Gastroesophageal sphincter (tissue), 4 donors: ENCODE data around the gene RXFP1. TPM values are rescaled to one million over a fixed set of nuclear protein-coding genes. Genes with fewer than 3 reads are reported as not detected.

Experiments used
- ATAC-seq: fragments of 150-250 bp; one replicate; pipeline ENCODE4 v1.9.1; 2016; ENCODE audit warnings: mild to moderate bottlenecking, moderate library complexity
- H3K27ac ChIP-seq, 4 donors: fragments of 200-600 bp; sonication (generic) in 3 of 4; 1 replicate in 3 of 4; 2 replicates in 1 of 4; pipeline ENCODE4 v1.5.1; 2016 to 2019
- H3K27me3 ChIP-seq: fragments of 200-600 bp; sonication (generic); one replicate; pipeline ENCODE4 v1.5.1; 2019
- H3K36me3 ChIP-seq, 2 donors: fragments of 200-600 bp; sonication (generic); one replicate each; pipeline ENCODE4 v1.5.1; 2019; ENCODE audit warnings: control low read depth in 1 of 2
- H3K4me1 ChIP-seq, 3 donors: fragments of 200-600 bp; sonication (generic); 1 replicate in 2 of 3; 2 replicates in 1 of 3; pipeline ENCODE4 v1.5.1; 2016 to 2019; ENCODE audit warnings: control low read depth in 2 of 3
- H3K4me3 ChIP-seq, 2 donors: fragments of 200-600 bp; sonication (generic); one replicate each; pipeline ENCODE4 v1.5.1; 2019; ENCODE audit warnings: mild to moderate bottlenecking in 1 of 2, moderate library complexity in 1 of 2
- H3K9me3 ChIP-seq, 3 donors: fragments of 200-600 bp; sonication (generic); one replicate each; pipeline ENCODE4 v1.5.1; 2017 to 2019; ENCODE audit warnings: control low read depth in 2 of 3
- EP300 ChIP-seq: sonication (generic); formaldehyde crosslinking; IDR thresholded peaks from one replicate; pipeline ENCODE4 v1.6.1; 2017; ENCODE audit warnings: antibody characterized with exemption, mild to moderate bottlenecking
- POLR2A ChIP-seq, 2 donors: fragments of 450-650 bp; IDR thresholded peaks; one replicate each; pipeline ENCODE4 v1.6.1; 2017; ENCODE audit warnings: antibody characterized with exemption in 2 of 2, mild to moderate bottlenecking in 2 of 2, moderate library complexity in 1 of 2
- POLR2AphosphoS5 ChIP-seq: sonication (generic); formaldehyde crosslinking; IDR thresholded peaks from one replicate; pipeline ENCODE4 v1.6.1; 2017; ENCODE audit warnings: antibody characterized with exemption
- WGBS, 2 donors: methylation state at CpG; one replicate each; pipeline ENCODE4 v1.1.5; 2018; ENCODE audit warnings: low coverage in 1 of 2; 5-methylcytosine and 5-hydroxymethylcytosine counted together
- total RNA-seq, 4 donors: library from RNA; depleted of rRNA; stranded (reverse); fragments of >200 nt; gene quantifications; one replicate each; pipeline ENCODE4 v1.1.0, GENCODE V29; 2016
- TF ChIP-seq, protein P1 (sequence below), 4 experiments: fragments of 200-600 bp in 2 of 4; fragments of 450-650 bp in 2 of 4; sonication (generic) in 1 of 4; IDR thresholded peaks; one replicate each; pipeline ENCODE4 v1.5.1; 2017 to 2019; ENCODE audit warnings: antibody characterized with exemption in 4 of 4, mild to moderate bottlenecking in 2 of 4, moderate library complexity in 2 of 4

The RXFP1 gene
- total RNA-seq, 4 donors from 2014 or later, result not detected

GRCh38 chr4:158538911-158539310, 17.2 kb downstream of the RXFP1 start:
- Histone ChIP-seq H3K4me1 (no peaks in the 10 kb centered on the region), H3K9me3 (no peaks in the 10 kb centered on the region), H3K27me3 (no peaks in the 10 kb centered on the region), H3K36me3 (no peaks in the 10 kb centered on the region), H3K4me3 (no peak overlapping the region), H3K27ac (no peak overlapping the region)
- WGBS, 2 donors, result 43 to 65% methylated on average over 1 to 4 of the region's 4 CpGs
- TF ChIP-seq POLR2AphosphoS5 (no peak), POLR2A (IDR thresholded peaks at IDR 0.05) (no peak), EP300 (no peak)
- TF ChIP-seq, protein P1, sequence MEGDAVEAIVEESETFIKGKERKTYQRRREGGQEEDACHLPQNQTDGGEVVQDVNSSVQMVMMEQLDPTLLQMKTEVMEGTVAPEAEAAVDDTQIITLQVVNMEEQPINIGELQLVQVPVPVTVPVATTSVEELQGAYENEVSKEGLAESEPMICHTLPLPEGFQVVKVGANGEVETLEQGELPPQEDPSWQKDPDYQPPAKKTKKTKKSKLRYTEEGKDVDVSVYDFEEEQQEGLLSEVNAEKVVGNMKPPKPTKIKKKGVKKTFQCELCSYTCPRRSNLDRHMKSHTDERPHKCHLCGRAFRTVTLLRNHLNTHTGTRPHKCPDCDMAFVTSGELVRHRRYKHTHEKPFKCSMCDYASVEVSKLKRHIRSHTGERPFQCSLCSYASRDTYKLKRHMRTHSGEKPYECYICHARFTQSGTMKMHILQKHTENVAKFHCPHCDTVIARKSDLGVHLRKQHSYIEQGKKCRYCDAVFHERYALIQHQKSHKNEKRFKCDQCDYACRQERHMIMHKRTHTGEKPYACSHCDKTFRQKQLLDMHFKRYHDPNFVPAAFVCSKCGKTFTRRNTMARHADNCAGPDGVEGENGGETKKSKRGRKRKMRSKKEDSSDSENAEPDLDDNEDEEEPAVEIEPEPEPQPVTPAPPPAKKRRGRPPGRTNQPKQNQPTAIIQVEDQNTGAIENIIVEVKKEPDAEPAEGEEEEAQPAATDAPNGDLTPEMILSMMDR (IDR thresholded peaks at IDR 0.05), result no peak
- ATAC-seq, result no peak

GRCh38 chr4:158540125-158540907, 18.6 kb downstream of the RXFP1 start:
- no peaks in the 10 kb centered on the region for H3K4me1 ChIP-seq
- H3K27me3 ChIP-seq, result no peaks in the 10 kb centered on the region
- H3K4me3 ChIP-seq, result no peak overlapping the region
- no peak overlapping the region for H3K27ac ChIP-seq
- H3K9me3 ChIP-seq, result no peaks in the 10 kb centered on the region
- no peak for TF ChIP-seq POLR2AphosphoS5
- no peak for TF ChIP-seq POLR2A (IDR thresholded peaks at IDR 0.05)
- TF ChIP-seq EP300, result no peak
- TF ChIP-seq, protein P1 (IDR thresholded peaks at IDR 0.05), result no peak
- H3K36me3 ChIP-seq, result no peaks in the 10 kb centered on the region
- 80 to 86% methylated on average over 7 to 8 of the region's 9 CpGs for WGBS, 2 donors
- ATAC-seq, result no peak

GRCh38 chr4:158541506-158541905, 19.8 kb downstream of the RXFP1 start:
- ATAC-seq, result no peak
- no peak overlapping the region for H3K4me3 ChIP-seq
- H3K4me1 ChIP-seq, result no peaks in the 10 kb centered on the region
- H3K27me3 ChIP-seq, result no peaks in the 10 kb centered on the region
- H3K9me3 ChIP-seq, result no peaks in the 10 kb centered on the region
- no peaks in the 10 kb centered on the region for H3K36me3 ChIP-seq
- TF ChIP-seq, protein P1 (IDR thresholded peaks at IDR 0.05), result no peak
- no peak for TF ChIP-seq POLR2A (IDR thresholded peaks at IDR 0.05)
- no peak for TF ChIP-seq EP300
- TF ChIP-seq POLR2AphosphoS5, result no peak
- 85 to 87% methylated on average over 5 of the region's 5 CpGs for WGBS, 2 donors
- H3K27ac ChIP-seq, result no peak overlapping the region

DNA sequence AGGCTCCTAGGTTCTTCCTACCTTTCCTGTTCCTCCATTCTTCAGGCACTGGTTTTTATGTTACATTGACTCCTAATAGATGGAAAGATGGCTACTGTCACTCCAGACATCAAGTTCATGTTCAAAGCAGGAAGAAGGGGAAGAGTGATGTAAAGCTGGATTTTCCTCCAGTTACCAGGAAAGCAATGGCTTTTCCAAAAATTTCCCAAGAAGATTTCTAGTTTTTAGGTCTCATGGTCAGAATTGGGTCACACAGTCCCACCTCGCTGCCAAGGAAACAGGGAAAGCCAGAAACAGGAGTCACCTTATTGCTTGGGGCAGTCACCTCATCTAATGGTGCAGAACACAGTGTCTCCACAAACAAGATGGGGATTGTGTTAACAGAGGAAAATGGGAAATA, 21.5 kb downstream of the RXFP1 start:
- Histone ChIP-seq H3K4me3 (no peak overlapping the region), H3K4me1 (no peaks in the 10 kb centered on the region), H3K9me3 (no peaks in the 10 kb centered on the region), H3K27ac (no peak overlapping the region), H3K27me3 (no peaks in the 10 kb centered on the region), H3K36me3 (no peaks in the 10 kb centered on the region)
- TF ChIP-seq POLR2AphosphoS5, result no peak
- TF ChIP-seq EP300, result no peak
- TF ChIP-seq, protein P1 (IDR thresholded peaks at IDR 0.05), result no peak
- TF ChIP-seq POLR2A (IDR thresholded peaks at IDR 0.05), result no peak
- no peak for ATAC-seq
- 80 to 100% methylated on average over 1 of the region's 1 CpG for WGBS, 2 donors

DNA sequence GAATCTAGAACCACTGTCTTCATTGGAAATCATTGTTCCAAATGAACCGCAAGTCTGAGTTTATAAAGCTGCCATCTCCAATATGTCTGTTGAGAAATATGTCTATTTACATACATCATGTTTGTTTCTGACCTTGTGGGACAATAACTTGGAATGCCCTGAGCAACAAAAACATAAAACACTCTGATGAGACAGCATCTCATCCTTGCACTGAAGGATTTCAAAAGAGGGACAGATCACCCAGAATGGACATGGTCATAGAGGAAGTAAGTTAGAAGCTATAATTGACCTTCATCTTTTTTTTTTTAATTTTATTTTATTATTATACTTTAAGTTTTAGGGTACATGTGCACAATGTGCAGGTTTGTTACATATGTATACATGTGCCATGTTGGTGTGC, 22.5 kb downstream of the RXFP1 start:
- no peak overlapping the region for H3K27ac ChIP-seq
- H3K27me3 ChIP-seq, result no peaks in the 10 kb centered on the region
- no peaks in the 10 kb centered on the region for H3K4me1 ChIP-seq
- 91 to 100% methylated on average over 1 of the region's 1 CpG for WGBS, 2 donors
- TF ChIP-seq POLR2AphosphoS5 (no peak), EP300 (no peak)
- ATAC-seq, result no peak
- H3K4me3 ChIP-seq, result no peak overlapping the region
- peaks cover 0 to 5% (median 0%) of the 10 kb centered on the region in 3 donors for H3K9me3 ChIP-seq
- no peaks in the 10 kb centered on the region for H3K36me3 ChIP-seq
